Renal cortical epithelial cell (primary cell): ENCODE data around the gene PRADC1. TPM values are rescaled to one million over a fixed set of nuclear protein-coding genes. Genes with fewer than 3 reads are reported as not detected.

ENCODE experiments used
- DNase-seq: peaks from one replicate; pipeline ENCODE4 v3.0.0-alpha.2; 2011; ENCODE audit warnings: low read depth
- total RNA-seq: library from RNA; depleted of rRNA; stranded (reverse); fragments of >200 nt; gene quantifications from 2 replicates; pipeline ENCODE4 v1.2.3, GENCODE V29; 2014

Gene PRADC1
- total RNA-seq, 1 donor from 2014 or later: 5.8 TPM

DNA sequence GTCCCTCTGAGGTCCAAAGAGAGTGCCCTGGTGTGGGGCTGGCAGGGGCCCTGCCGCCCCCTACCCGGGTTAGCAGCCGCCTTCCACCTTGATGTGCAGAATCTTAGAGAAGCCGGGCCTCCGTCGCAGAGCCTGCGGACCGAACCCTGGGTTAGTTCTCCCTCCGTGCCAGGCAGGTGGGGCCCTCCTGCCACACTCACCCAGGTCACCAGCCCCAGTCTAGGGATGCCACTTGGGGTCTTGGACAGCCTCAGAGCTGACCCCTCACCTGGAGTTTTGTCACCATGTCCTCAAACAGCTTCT, 25.8 kb upstream of the PRADC1 start:
- no peak for DNase-seq

DNA sequence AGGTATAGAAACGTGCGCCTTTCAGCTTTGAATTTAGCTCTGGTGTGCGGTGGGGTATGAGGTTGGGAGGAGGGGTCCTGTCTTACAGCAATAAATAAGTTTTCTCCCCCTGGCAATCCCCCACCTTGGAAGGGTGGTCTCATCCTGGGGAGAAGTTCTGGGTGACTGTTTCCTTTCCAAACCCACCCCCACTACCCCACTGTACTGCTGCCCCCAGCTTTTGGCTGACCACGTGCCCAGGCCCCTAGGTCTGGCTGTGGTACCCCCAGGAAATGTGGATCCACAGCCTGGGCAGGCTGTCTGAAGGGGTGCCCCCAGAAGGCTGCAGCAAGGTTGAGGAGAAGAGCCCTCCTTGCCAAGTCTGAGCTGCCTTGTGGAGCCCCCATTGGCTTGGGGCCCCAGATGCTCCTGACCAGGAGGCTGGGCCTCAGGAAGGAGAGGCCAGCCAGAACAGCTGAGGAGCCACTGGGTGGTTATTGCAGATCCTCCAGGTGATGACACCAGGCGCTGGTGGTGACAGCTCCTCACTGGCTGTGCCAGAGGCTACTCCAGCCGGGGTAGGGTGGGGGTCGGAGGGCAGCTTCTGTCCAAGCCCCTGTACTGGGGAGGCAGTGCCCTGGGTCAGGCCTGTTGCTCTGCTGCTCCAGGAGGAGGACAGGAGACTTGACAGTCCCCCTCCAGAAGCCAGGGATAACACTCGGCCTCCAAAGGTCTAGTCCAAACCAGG, 25.3 kb upstream of the PRADC1 start:
- DNase-seq: no peak

DNA sequence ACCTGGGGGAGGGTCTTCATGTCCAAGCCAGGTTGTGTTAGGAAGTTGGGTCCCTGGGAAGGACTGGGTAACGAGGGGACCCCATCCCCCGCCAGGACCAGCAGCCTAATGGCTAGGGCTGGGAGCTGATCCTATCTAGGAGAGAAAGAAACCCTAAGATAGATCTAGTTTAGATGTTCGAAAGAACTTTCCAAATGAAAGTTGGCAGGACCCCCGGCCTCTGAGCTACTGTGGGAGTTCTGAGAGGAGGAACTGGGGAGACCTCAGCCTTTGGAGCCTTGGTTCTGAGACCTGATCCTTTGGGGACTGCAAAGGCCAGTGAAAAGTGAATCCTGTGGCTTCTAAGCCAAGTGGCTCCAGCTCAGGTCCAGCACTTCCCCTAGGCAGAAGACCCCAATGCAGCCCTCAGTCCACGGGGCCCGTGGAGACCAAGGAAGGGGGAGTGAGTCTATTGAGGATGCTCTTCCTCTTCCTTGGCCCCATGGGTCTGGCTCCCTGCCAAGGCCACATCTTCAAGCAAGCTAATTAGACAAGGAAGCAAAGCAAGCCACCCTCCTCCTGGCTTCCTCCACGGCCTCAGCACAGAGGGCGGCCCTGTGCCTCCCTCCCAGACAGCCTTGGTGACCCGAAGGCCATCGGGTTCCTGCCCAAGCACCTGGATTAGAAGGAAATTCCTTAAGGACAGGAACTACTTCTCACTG, 24.5 kb upstream of the PRADC1 start:
- DNase-seq: no peak

DNA sequence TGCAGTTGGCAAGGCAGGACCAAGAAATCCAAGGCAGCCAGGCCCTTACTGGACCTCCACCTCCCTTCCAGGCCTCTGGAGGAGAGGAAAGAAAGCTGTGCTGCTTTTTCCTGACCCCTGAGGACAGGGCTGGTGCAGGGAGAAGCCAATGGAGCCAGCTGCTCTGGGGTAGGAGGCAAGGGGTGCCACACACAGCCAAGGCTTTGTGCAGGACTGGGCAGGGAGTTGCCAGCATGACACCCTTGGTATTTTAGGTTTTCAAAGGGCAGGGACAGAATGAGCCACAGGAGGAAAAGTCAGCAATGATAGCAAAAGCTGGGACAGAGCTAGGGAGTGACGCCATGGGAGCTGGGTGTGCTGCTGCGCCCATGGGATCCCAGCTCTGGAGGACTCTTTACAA, 24.0 kb upstream of the PRADC1 start:
- no peak for DNase-seq

DNA sequence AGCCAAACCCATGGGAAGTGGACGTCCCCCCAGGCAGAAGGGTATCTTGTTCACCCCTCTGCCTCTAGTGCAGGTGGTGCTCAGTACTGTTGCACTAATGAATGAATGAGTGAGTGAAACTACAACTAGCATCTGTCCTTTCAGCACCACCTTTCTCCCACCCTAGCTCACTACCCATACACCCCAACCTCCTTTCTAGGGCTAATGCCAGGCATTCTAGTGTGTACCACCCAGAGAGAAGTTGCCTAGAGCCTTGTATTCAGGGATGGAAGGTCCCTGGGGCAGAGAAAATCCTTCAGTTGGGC, 23.5 kb upstream of the PRADC1 start:
- no peak for DNase-seq

DNA sequence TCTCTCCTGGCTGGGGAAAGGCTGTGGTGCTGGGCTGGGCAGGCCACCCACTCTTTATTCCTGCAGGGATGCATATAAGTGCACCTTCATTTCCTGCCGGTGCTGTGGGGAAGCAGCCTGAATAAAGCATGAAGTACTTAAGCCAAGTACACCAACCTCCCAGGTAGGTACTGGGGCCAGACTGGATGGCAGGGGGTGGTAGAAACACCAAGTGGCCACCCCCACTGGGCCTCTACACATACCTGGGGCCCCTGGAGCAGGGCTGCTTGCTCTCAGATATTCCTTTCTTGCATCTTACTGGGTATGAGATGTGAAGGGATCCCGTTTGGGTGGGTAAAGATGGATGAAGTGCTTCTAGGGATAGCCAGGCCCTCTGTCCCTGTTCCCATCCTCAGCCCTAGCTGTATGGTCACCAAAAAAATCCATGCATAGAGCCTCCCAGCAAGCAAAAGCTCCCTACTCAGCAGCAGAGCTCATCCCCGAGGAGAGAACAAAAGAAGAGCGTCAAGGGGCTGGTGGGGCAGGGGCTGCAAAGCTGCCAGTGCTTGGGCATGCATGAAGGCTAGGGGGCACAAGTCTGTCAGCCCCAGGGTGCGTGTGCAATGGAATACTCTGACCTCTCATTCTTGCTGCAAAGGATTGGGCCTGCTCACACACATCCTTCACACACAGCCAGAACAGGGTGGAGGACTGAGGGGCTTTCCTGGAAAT, 23.0 kb upstream of the PRADC1 start:
- no peak for DNase-seq

DNA sequence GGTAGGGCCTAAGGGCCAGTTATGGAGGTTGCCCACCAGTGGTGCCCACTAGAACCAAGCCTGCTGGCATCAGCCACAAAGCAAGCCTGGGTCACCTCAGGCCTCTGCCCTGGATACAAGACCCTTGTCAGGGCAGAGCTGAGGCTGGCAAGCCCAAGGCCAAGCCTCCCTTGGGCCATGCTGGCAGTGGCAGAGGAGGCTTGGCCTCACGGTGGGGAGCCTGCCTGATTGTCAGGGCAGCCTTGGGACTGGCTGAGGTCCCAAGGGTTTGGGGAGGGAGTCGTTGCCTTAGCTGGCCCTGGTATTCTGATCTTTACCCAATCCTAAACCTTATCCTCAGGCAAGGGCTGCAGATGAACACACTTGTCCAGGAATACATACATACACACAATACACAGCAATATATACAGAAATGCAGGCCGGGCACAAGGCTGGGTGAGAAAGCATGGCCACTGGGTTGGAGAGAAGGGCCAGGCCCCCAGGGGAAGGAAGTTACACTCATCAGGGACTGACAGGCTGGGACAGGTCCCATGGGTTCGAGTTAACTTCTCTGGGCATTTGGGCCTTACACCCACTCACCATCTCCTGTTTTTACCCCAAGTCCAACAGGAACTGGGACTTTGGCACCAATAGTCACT, 22.1 kb upstream of the PRADC1 start:
- no peak for DNase-seq

DNA sequence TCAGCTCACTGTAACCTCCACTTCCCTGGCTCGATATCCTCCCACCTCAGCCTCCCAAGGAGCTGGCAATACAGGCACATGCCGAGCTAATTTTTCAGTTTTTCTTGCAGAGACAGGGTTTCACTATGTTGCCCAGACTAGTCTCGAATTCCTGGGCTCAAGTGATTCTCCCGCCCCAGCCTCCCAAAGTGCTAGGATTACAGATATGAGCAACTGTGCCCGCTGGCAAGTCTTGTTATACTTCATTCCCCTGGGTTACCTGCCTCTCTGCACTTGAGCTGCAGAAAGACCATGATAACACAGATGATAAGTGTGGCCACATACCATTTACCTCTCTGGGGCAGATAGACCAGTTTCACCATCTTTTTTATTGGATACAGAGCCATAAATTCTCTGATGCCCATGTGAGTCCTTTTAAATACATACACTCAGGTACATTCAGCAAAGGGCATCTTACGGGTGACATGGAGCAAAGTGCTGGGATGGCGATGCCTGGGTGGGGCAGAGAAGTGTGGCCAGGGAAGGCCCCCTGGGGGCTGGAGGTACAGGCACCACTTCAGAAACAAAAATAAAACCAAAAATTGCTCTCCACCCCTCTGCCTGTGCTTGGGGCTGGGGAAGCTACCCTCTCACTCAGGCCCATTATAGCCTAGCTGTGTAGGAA, 21.4 kb upstream of the PRADC1 start:
- DNase-seq: no peak

DNA sequence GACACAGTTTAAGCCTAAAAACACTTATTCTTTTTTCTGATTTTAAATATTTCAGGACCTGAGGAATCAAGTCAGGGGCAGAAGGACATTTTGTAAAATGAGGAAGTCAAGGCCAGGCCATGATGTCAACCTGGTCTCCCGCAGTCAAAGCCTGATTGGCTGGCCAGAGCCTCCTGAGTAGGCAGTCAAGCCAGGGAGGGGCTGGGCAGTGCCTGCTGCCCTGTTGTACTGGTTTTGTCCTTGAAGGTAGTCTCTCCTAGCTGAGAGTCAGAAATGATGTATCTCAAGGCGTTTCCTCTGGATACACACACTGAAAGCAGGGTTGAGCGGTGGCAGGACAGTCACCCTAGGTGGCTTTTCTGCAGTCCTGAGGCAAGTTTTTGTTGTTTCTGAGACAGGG, 20.9 kb upstream of the PRADC1 start:
- no peak for DNase-seq

DNA sequence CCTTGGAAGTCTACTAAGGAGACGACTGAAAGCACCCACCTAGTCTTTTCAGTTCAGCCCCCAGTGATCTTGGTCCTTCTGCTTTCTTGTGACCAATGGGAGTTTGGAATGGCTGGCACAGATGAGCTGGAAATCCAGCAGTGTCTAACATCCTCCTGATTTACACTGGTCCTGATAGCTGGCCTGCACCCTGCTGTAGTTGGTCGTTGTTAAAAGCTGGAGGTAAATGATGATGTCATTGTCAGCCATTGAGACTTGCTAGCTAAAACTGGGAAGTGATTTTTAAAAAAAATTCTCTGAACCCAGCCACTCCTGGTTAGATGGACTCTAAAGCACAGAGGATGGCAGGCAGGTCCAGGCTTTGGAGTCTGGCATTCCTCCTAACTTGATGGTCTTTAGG, 20.4 kb upstream of the PRADC1 start:
- no peak for DNase-seq

DNA sequence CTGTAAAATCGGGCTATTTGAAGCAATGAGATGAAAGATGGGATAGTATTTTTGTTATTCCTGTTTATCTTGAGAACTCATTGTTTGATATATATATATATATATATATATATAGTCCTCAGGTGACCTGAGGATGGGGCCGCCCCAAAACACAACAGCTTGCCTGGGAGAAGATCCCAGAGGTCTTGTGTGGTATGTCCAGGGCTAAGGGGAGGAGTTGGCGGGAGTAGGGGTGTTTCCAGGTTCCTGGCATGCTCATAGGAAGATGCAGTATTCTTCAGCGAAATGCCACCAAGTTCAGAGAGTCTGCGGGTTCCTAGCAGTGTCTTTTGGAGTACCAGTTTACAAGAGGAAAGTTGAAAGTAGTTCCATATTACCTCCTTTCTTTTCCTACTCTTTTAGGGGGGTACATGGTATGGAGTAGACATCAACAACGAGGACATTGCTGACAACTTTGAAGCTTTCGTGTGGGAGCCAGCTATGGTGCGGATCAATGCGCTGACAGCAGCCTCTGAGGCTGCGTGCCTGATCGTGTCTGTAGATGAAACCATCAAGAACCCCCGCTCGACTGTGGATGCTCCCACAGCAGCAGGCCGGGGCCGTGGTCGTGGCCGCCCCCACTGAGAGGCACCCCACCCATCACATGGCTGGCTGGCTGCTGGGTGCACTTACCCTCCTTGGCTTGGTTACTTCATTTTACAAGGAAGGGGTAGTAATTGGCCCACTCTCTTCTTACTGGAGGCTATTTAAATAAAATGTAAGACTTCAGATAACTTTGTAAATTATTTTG, 19.4 kb upstream of the PRADC1 start:
- no peak for DNase-seq

DNA sequence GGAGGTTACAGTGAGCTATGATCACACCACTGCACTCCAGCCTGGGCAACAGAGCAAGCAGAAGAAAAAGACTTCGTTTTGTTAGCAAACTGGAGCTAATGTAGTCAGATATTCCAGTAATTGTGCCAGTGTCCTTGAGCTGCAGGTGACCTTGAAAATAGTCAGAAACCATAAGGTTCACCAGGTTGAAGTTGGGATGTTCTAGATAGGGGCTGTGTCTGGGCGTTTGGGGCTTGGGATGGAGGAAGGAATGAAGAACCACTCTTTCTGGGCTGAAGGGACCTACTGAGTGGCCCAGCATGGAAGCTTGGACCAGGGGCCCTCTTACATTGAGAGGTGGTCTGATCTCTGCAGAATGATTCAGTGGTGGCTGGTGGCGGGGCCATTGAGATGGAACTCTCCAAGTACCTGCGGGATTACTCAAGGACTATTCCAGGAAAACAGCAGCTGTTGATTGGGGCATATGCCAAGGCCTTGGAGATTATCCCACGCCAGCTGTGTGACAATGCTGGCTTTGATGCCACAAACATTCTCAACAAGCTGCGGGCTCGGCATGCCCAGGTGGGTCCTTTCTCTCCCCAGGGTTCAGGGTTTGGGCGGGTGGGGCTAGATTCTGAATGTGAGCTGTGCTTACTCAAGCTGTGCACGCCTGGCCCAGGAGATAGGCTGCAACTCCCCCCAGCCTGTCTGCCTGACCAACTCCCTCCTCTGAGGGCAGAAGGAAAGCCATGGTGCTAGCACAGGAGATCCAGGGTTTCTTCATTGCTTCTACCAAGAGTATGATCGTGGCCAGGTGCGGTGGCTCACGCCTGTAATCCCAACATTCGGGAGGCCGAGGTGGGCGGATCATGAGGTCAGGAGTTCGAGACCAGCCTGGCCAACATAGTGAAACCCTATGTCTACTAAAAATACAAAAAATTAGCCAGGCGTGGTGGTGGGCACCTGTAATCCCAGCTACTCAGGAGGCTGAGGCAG, 18.1 kb upstream of the PRADC1 start:
- no peak for DNase-seq

DNA sequence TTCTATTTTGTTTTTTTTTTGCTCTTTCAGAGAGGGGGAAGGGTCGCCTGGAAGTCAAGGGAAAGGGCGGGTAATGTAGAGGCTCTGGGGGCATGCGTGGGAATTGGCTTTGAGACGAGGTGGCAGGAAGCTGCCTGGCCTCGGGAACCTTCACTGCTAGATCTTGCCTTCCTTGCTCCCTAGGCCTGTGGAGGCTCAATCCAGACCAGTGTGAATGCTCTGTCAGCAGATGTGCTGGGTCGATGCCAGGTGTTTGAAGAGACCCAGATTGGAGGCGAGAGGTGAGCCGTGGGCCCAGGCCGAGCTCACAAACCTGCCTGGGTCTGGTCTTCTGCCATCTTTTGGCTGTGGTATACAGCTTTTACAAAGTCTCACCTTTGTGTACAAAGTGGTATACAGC, 16.6 kb upstream of the PRADC1 start:
- DNase-seq: no peak

DNA sequence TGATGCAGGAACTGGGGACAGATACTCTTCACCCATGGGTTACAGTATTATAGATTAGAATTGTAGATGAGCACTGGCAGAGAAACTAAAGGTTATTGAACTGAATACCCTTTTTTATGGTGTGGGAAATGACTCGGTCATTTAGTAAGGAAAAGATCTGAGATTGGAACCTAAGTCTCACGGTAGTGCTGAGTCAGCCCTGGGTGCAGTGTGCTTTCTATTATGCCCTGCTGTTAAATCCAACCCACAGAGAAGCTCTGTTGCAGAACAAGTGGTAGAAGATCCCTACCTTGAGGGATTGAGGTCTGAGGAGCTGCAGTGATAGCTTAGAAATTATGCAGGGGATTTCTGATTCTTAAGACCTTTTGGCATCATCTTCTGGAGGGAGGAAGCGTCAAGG, 13.8 kb upstream of the PRADC1 start:
- peak; percentile 31 for DNase-seq

DNA sequence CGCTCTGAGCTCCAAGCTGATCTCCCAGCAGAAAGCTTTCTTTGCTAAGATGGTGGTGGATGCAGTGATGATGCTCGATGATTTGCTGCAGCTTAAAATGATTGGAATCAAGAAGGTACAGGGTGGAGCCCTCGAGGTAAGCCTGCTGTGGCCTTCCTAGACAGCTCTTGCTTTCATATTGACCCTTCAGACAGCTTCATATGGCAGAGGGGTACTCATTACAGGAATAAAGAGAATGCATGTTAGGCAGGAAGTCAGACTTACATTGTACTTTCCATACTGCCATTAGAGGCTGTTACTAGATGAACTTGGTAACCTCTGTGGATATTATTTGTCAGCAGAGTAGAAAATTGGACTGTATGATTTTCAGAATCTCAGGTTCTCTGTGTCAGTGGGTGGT, 11.5 kb upstream of the PRADC1 start:
- DNase-seq: no peak

DNA sequence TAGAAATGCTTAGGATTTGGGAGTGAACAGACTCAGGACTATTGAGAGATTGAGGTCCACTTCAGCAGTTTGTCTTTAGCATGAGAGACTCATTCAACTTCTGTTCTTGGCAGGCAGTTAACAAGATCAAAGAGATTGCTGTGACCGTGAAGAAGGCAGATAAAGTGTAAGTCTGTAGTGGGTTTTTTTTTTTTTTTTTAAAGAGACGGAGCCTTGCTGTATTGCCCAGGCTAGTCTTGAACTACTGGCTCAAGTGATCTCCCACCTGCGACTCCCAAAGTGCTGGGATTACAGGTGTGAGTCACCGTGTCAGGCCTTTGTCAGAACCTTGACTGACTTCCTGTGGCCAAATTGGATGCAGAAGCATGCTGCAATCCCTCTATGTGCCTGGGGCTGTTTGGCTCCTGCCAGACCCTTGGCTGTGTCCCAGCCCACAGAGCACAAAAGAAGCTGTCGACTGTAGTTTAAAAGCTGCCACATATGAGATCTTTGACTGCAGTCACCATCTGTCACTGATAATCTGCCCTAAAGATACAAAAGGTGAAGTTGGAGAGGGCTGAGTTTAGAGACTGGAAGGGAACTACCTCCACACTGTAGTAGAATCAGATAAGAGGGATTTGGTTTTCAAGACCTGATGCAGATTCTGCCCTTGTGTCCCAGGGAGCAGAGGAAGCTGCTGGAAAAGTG, 11.0 kb upstream of the PRADC1 start:
- DNase-seq: peak; percentile 89

DNA sequence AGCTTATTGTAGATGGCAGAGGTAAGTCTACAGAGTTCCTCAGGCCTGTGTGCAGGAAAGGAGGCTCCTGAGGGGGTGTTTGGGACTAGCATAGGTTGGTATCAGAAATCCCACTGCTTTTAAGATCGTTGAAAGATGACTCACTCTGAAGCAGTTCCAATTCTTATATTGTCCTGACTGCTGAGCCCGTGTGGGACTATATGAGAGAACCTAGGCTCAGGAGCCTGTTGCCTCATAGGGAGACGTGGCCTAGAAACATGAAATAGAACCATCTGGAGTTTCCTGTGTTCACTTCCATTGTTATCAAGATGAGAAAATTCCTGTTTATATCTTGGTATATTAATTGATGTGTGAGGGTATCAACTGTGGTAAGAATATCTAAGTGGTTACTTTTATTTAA, 6.7 kb upstream of the PRADC1 start:
- no peak for DNase-seq

DNA sequence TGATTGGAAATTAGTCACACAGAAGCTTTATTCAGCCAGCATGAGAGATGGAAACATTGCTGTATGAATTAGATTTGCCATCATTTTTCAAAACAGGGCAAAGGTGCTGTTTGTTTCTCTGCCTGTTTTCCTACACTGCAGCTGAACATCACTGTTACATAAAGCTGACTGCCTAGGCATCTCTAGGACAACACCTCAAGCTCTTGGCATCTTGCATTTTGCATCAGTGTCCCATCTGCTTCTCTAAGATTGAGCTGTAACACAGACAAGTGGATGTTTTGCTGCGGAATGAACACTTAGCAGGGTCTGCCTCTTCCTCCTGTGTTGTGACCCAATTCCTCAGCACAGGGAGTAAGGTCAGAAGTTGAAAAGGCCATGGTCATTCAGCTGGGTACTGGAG, 5.9 kb upstream of the PRADC1 start:
- DNase-seq: no peak

DNA sequence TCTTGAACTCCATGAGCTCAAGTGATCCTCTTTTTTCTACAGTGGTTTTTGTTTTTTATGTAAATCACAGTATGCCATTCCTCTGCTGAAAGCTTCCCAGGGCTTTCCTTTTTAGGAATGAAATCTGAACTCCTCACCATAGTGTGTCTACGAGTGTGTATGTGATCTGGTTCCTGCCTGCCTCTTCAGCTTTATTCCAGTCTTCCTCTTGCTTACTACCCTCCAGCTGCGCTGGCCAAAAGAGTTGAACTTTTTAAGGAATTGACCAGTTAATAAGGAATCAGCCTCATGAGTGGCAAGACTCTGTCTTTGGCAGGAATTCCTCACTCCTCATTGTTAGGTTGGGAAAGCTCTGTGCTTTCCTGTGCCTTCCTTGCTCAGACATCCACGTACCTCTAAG, 5.1 kb upstream of the PRADC1 start:
- peak; percentile 19 for DNase-seq

DNA sequence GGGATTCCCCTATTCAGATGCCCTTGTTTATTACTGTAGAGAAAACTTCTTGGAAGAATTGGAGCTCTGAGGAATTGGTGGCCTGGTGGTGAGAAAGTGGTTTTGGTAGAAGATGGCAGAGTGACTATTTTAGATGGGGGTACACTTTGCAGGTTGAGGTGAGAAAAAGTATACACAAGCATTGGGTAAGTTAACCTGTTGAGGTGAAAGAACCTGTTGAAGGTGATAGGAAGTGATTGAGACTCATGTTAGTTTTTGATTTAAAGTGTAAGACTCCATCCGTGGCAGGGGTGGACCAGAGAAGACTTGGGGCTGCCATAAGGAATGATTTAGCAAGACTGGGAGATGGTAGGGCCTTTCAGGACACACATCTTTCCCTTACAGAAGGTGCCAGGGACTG, 4.1 kb upstream of the PRADC1 start:
- no peak for DNase-seq
